Measurements from ENCODE around the gene HDLBP.

HDLBP gene

GRCh38 chr2:241239552-241240202 is 75.8 kb downstream of the HDLBP start:
- in situ Hi-C loops (cut with MboI; ENCODE audit: low pct_unique_long_range_greater_than_20kb, low sequenced_read_pairs): no loop called here
- no peak for DNase-seq

GRCh38 chr2:241238693-241239198 is 76.7 kb downstream of the HDLBP start:
- in situ Hi-C loops (cut with MboI; ENCODE audit: low pct_unique_long_range_greater_than_20kb, low sequenced_read_pairs): no loop called here
- no peak for DNase-seq

GRCh38 chr2:241237949-241238371 is 77.5 kb downstream of the HDLBP start:
- in situ Hi-C loops (cut with MboI; ENCODE audit: low pct_unique_long_range_greater_than_20kb, low sequenced_read_pairs): no loop called here
- DNase-seq: no peak

- in situ Hi-C loops (cut with MboI; ENCODE audit: low pct_unique_long_range_greater_than_20kb, low sequenced_read_pairs): no loop called here
- DNase-seq: no peak
Measured at GRCh38 chr2:241237047-241237446, 78.4 kb downstream of the HDLBP start.

- in situ Hi-C loops (cut with MboI; ENCODE audit: low pct_unique_long_range_greater_than_20kb, low sequenced_read_pairs): no loop called here
- DNase-seq: no peak
Measured at GRCh38 chr2:241235859-241236593, 79.4 kb downstream of the HDLBP start.

GRCh38 chr2:241234962-241235740 is 80.3 kb downstream of the HDLBP start:
- in situ Hi-C loops (cut with MboI; ENCODE audit: low pct_unique_long_range_greater_than_20kb, low sequenced_read_pairs): no loop called here

GRCh38 chr2:241234066-241234790 is 81.2 kb downstream of the HDLBP start:
- in situ Hi-C loops (cut with MboI; ENCODE audit: low pct_unique_long_range_greater_than_20kb, low sequenced_read_pairs): no loop called here
- DNase-seq: no peak

More at GRCh38 chr2:241234962-241235740, 80.3 kb downstream of the HDLBP start:
- DNase-seq: no peak

- DNase-seq: no peak
- in situ Hi-C loops (cut with MboI; ENCODE audit: low pct_unique_long_range_greater_than_20kb, low sequenced_read_pairs): no loop called here
Measured at GRCh38 chr2:241232736-241233575, 82.5 kb downstream of the HDLBP start.

GRCh38 chr2:241230435-241230834 is 85.0 kb downstream of the HDLBP start:
- in situ Hi-C loops (cut with MboI; ENCODE audit: low pct_unique_long_range_greater_than_20kb, low sequenced_read_pairs): no loop called here
- DNase-seq: no peak

- DNase-seq: no peak
- in situ Hi-C loops (cut with MboI; ENCODE audit: low pct_unique_long_range_greater_than_20kb, low sequenced_read_pairs): no loop called here
Measured at GRCh38 chr2:241229563-241230401, 85.7 kb downstream of the HDLBP start.

- DNase-seq: no peak
- in situ Hi-C loops (cut with MboI; ENCODE audit: low pct_unique_long_range_greater_than_20kb, low sequenced_read_pairs): no loop called here
Measured at GRCh38 chr2:241228860-241229516, 86.5 kb downstream of the HDLBP start.

GRCh38 chr2:241228081-241228859 is 87.2 kb downstream of the HDLBP start:
- in situ Hi-C loops (cut with MboI; ENCODE audit: low pct_unique_long_range_greater_than_20kb, low sequenced_read_pairs): no loop called here
- no peak for DNase-seq

- in situ Hi-C loops (cut with MboI; ENCODE audit: low pct_unique_long_range_greater_than_20kb, low sequenced_read_pairs): no loop called here
- no peak for DNase-seq
Measured at GRCh38 chr2:241227594-241227993, 87.9 kb downstream of the HDLBP start.

GRCh38 chr2:241226723-241227572 is 88.5 kb downstream of the HDLBP start:
- DNase-seq: no peak
- in situ Hi-C loops (cut with MboI; ENCODE audit: low pct_unique_long_range_greater_than_20kb, low sequenced_read_pairs): no loop called here

- in situ Hi-C loops (cut with MboI; ENCODE audit: low pct_unique_long_range_greater_than_20kb, low sequenced_read_pairs): no loop called here
- no peak for DNase-seq
Measured at GRCh38 chr2:241225983-241226382, 89.5 kb downstream of the HDLBP start.

GRCh38 chr2:241225545-241225944 is 89.9 kb downstream of the HDLBP start:
- in situ Hi-C loops (cut with MboI; ENCODE audit: low pct_unique_long_range_greater_than_20kb, low sequenced_read_pairs): no loop called here
- no peak for DNase-seq
